ENCODE measurements around the gene RCSD1.

Gene RCSD1

GRCh38 chr1:167618366-167618765, 11.7 kb upstream of the RCSD1 start:
- no peak for DNase-seq (ENCODE audit: low read depth)

- DNase-seq (ENCODE audit: low read depth), result no peak
These were observed 11.2 kb upstream of the RCSD1 start for GRCh38 chr1:167618789-167619188.

- DNase-seq (ENCODE audit: low read depth), result no peak
These were observed 10.0 kb upstream of the RCSD1 start for GRCh38 chr1:167620002-167620401.

- DNase-seq (ENCODE audit: low read depth), result no peak
These were observed 8.2 kb upstream of the RCSD1 start for GRCh38 chr1:167621780-167622313.

GRCh38 chr1:167623951-167624350, 6.1 kb upstream of the RCSD1 start:
- no peak for DNase-seq (ENCODE audit: low read depth)

- DNase-seq (ENCODE audit: low read depth), result no peak
These were observed 4.8 kb upstream of the RCSD1 start for GRCh38 chr1:167625040-167625823.

- no peak for DNase-seq (ENCODE audit: low read depth)
These were observed 2.5 kb upstream of the RCSD1 start for GRCh38 chr1:167627615-167627864.

- DNase-seq (ENCODE audit: low read depth), result no peak
These were observed 2.0 kb upstream of the RCSD1 start for GRCh38 chr1:167627865-167628641.

GRCh38 chr1:167628741-167629515, 1.1 kb upstream of the RCSD1 start:
- no peak for DNase-seq (ENCODE audit: low read depth)

- DNase-seq (ENCODE audit: low read depth), result no peak
These were observed 745 bp downstream of the RCSD1 start for GRCh38 chr1:167630568-167631385.

GRCh38 chr1:167631386-167631935, 1.4 kb downstream of the RCSD1 start:
- DNase-seq (ENCODE audit: low read depth), result no peak

GRCh38 chr1:167631936-167632614, 2.0 kb downstream of the RCSD1 start:
- DNase-seq (ENCODE audit: low read depth), result no peak

GRCh38 chr1:167633258-167633944, 3.4 kb downstream of the RCSD1 start:
- no peak for DNase-seq (ENCODE audit: low read depth)

GRCh38 chr1:167634435-167634834, 4.4 kb downstream of the RCSD1 start:
- no peak for DNase-seq (ENCODE audit: low read depth)

- no peak for DNase-seq (ENCODE audit: low read depth)
These were observed 5.2 kb downstream of the RCSD1 start for GRCh38 chr1:167635156-167635648.

GRCh38 chr1:167635941-167636340, 5.9 kb downstream of the RCSD1 start:
- no peak for DNase-seq (ENCODE audit: low read depth)

- no peak for DNase-seq (ENCODE audit: low read depth)
These were observed 8.0 kb downstream of the RCSD1 start for GRCh38 chr1:167638064-167638463.

- no peak for DNase-seq (ENCODE audit: low read depth)
These were observed 10.0 kb downstream of the RCSD1 start for GRCh38 chr1:167640051-167640450.

GRCh38 chr1:167641786-167642500, 11.9 kb downstream of the RCSD1 start:
- DNase-seq (ENCODE audit: low read depth), result no peak

GRCh38 chr1:167642501-167642826, 12.4 kb downstream of the RCSD1 start:
- no peak for DNase-seq (ENCODE audit: low read depth)

Data from HS-27A (cell line).